ENCODE measurements around the gene TSEN54. TPM values are rescaled to one million over a fixed set of nuclear protein-coding genes. Genes with fewer than 3 reads are reported as not detected.

TSEN54 gene
- total and polyA plus RNA-seq, 12 donors: 17.9 to 67.8 (median 26.4) TPM

DNA sequence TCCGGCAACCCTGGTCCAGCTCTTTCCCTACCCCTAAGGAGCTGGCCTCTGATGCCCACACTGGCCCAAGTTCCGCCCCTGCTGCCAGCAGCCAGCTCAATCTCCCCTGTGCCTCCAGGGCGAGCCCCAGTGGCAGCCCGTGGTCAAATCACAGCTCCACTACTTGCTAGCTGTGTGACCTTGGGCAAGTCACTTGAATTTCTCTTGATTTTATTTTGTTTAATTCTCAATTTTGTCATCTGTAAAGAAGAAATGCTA lies 11.2 kb upstream of the TSEN54 start:
- no peak for TF ChIP-seq POLR2A (IDR thresholded peaks at IDR 0.05)
- TF ChIP-seq, protein P1, sequence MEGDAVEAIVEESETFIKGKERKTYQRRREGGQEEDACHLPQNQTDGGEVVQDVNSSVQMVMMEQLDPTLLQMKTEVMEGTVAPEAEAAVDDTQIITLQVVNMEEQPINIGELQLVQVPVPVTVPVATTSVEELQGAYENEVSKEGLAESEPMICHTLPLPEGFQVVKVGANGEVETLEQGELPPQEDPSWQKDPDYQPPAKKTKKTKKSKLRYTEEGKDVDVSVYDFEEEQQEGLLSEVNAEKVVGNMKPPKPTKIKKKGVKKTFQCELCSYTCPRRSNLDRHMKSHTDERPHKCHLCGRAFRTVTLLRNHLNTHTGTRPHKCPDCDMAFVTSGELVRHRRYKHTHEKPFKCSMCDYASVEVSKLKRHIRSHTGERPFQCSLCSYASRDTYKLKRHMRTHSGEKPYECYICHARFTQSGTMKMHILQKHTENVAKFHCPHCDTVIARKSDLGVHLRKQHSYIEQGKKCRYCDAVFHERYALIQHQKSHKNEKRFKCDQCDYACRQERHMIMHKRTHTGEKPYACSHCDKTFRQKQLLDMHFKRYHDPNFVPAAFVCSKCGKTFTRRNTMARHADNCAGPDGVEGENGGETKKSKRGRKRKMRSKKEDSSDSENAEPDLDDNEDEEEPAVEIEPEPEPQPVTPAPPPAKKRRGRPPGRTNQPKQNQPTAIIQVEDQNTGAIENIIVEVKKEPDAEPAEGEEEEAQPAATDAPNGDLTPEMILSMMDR (IDR thresholded peaks at IDR 0.05): no peak
- H3K4me1 ChIP-seq (replicated peaks in 1 of 2): peaks cover 0 to 22% of the 10 kb centered on the region in 2 donors
- peak overlapping the region in 1 of 5 donors; percentile 35 for H3K27ac ChIP-seq
- no peak for DNase-seq
- no peaks in the 10 kb centered on the region for H3K9me3 ChIP-seq (replicated peaks in 1 of 3)
- H3K36me3 ChIP-seq (replicated peaks in 1 of 2): peaks cover 0 to 65% of the 10 kb centered on the region in 2 donors
- no peaks in the 10 kb centered on the region for H3K27me3 ChIP-seq
- WGBS, 4 donors: 71 to 88% (median 74%) methylated on average over 3 to 4 of the region's 4 CpGs
- H3K4me3 ChIP-seq: no peak overlapping the region
- intact Hi-C loops (cut with DNase I): no loop called here

DNA sequence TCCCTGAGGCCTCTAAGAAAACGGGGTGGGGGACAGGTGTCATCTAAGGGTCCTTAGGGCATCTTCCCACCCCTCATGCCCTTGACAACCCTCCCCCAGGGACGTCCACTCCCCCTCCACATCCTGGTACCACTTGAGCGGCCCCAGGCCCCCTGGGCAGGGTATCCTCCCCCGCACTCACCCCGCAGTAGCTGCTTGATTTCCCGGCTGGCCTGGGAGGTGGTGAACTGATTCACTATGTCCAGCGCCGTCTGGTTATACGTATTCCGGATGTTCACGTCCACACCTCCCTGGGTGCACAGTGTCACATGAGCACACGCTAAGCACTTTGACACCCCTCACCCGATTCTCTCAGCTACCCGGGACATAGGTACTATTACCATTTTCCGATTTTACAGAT lies 10.7 kb upstream of the TSEN54 start:
- Histone ChIP-seq H3K27me3 (no peaks in the 10 kb centered on the region), H3K27ac (no peak overlapping the region), H3K4me1 (replicated peaks in 1 of 2) (peaks cover 0 to 23% of the 10 kb centered on the region in 2 donors), H3K9me3 (replicated peaks in 1 of 3) (no peaks in the 10 kb centered on the region), H3K36me3 (replicated peaks in 1 of 2) (peaks cover 0 to 60% of the 10 kb centered on the region in 2 donors), H3K4me3 (no peak overlapping the region)
- intact Hi-C loops (cut with DNase I): no loop called here
- DNase-seq: peak in 1 of 7 donors; percentile 52
- WGBS, 4 donors: 81 to 86% (median 81%) methylated on average over 15 of the region's 15 CpGs
- TF ChIP-seq POLR2A (IDR thresholded peaks at IDR 0.05): no peak
- TF ChIP-seq, protein P1 (IDR thresholded peaks at IDR 0.05): no peak

DNA sequence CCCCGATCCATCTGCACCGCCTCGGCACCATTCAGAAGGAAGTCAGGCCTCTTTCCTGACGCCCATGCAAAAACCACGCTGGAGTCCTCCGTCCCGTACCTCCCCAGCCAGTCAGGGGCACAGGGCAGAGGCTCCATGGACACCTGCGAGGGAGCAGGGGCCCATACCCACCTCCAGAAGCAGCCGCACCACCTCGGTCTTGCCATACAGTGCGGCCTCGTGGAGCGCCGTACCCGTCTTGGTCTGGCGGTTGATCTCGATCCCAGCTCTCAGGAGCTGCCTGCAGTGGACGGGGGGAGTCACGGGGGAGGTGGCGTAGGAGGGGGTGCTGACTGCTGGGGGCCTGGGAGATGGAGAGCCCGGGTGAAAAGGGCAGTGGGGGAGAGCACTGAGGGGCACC lies 10.2 kb upstream of the TSEN54 start:
- no peak overlapping the region for H3K27ac ChIP-seq
- H3K36me3 ChIP-seq (replicated peaks in 1 of 2): peaks cover 0 to 55% of the 10 kb centered on the region in 2 donors
- H3K4me3 ChIP-seq: no peak overlapping the region
- DNase-seq: peak in 1 of 7 donors; percentile 50
- intact Hi-C loops (cut with DNase I): no loop called here
- H3K9me3 ChIP-seq (replicated peaks in 1 of 3): no peaks in the 10 kb centered on the region
- H3K4me1 ChIP-seq (replicated peaks in 1 of 2): peaks cover 0 to 23% of the 10 kb centered on the region in 2 donors
- 82 to 97% (median 86%) methylated on average over 7 to 21 of the region's 21 CpGs for WGBS, 4 donors
- TF ChIP-seq, protein P1 (IDR thresholded peaks at IDR 0.05): no peak
- TF ChIP-seq POLR2A (IDR thresholded peaks at IDR 0.05): no peak
- no peaks in the 10 kb centered on the region for H3K27me3 ChIP-seq

DNA sequence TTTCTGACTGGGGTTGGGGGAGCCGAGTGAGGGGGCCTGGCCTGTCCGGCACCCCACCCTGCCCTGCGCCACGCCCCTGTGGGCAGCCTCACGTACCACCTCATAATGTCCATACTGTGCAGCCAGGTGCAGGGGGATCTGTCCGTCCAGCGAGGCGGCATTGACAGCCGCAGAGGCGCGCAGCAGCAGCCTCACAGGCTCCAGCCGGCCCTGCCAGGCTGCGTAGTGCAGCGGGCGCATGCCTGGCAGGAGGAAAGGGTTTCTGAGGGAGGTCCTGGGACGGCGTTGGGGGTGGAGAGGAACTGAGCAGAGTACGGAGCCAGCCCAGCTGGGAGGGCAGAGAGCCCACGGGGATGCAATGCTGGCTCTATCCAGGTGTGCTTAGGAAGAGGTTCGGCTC lies 9.4 kb upstream of the TSEN54 start:
- Histone ChIP-seq H3K36me3 (replicated peaks in 1 of 2) (peaks cover 0 to 53% of the 10 kb centered on the region in 2 donors), H3K4me3 (no peak overlapping the region), H3K4me1 (replicated peaks in 1 of 2) (peaks cover 5 to 30% of the 10 kb centered on the region in 2 donors), H3K27me3 (no peaks in the 10 kb centered on the region), H3K9me3 (replicated peaks in 1 of 3) (no peaks in the 10 kb centered on the region), H3K27ac (peak overlapping the region in 1 of 5 donors; percentile 16)
- peak in 1 of 7 donors; percentile 49 for DNase-seq
- 88 to 94% (median 90%) methylated on average over 10 to 20 of the region's 20 CpGs for WGBS, 4 donors
- TF ChIP-seq POLR2A (IDR thresholded peaks at IDR 0.05): no peak
- TF ChIP-seq, protein P1 (IDR thresholded peaks at IDR 0.05): no peak
- intact Hi-C loops (cut with DNase I): no loop called here
